Breast epithelium (tissue), 3 donors: ENCODE results near the gene CFAP53.

ENCODE experiments used
- POLR2A ChIP-seq: fragments of 450-650 bp; IDR thresholded peaks from one replicate; pipeline ENCODE4 v1.6.1; 2016; ENCODE audit warnings: antibody characterized with exemption, mild to moderate bottlenecking, moderate library complexity
- POLR2AphosphoS5 ChIP-seq, 3 donors: sonication (generic); formaldehyde crosslinking; IDR thresholded peaks; one replicate each; pipeline ENCODE4 v1.6.1; 2017; ENCODE audit warnings: antibody characterized with exemption in 3 of 3
- TF ChIP-seq, protein P1 (sequence below), 3 donors: fragments of 450-650 bp; IDR thresholded peaks; one replicate each; pipeline ENCODE4 v1.5.1; 2016 to 2017; ENCODE audit warnings: antibody characterized with exemption in 3 of 3, mild to moderate bottlenecking in 3 of 3, moderate library complexity in 3 of 3

DNA sequence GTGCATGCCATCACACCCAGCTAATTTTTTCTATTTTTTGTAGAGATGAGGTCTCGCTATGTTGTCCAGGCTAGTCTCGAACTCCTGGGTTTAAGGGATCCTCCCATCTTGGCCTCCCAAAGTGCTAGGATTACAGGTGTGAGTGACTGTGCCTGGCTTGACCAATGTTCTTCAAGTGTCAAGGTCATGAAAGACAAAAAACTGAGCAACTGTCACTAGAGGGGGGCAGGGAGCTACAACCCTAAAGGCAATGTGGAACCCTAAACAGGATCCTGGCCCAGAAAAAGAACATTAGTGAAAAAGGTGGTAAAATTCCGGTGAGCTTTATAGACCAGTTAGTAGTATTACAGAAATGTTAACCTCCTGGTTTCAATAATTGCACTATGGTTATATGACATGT lies 78.6 kb downstream of the CFAP53 start:
- TF ChIP-seq, protein P1, sequence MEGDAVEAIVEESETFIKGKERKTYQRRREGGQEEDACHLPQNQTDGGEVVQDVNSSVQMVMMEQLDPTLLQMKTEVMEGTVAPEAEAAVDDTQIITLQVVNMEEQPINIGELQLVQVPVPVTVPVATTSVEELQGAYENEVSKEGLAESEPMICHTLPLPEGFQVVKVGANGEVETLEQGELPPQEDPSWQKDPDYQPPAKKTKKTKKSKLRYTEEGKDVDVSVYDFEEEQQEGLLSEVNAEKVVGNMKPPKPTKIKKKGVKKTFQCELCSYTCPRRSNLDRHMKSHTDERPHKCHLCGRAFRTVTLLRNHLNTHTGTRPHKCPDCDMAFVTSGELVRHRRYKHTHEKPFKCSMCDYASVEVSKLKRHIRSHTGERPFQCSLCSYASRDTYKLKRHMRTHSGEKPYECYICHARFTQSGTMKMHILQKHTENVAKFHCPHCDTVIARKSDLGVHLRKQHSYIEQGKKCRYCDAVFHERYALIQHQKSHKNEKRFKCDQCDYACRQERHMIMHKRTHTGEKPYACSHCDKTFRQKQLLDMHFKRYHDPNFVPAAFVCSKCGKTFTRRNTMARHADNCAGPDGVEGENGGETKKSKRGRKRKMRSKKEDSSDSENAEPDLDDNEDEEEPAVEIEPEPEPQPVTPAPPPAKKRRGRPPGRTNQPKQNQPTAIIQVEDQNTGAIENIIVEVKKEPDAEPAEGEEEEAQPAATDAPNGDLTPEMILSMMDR (IDR thresholded peaks at IDR 0.05): no peak
- TF ChIP-seq POLR2AphosphoS5 (IDR thresholded peaks at IDR 0.05): no peak
- no peak for TF ChIP-seq POLR2A
